SK-N-SH (cell line): ENCODE data around the gene CLK4. TPM values are rescaled to one million over a fixed set of nuclear protein-coding genes. Genes with fewer than 3 reads are reported as not detected.

Source experiments
- polyA plus RNA-seq, 3 experiments: library from polyadenylated mRNA; depleted of rRNA; stranded (reverse); fragments of >200 nt; gene quantifications; 2 replicates each; pipeline ENCODE4 v1.2.3, GENCODE V29; 2012
- small RNA-seq, 7 experiments: library from RNA; depleted of rRNA; stranded (forward); fragments of <200 nt; gene quantifications; one replicate each; pipeline ENCODE3, GENCODE V24; 2012

Gene CLK4
- polyA plus RNA-seq, 1 of the 3 experiments (the other 2 are of a cell fraction), result 7.5 TPM

Small RNA genes lying within 50 kb of the gene (small RNA-seq; reads per million reads assigned to genes)
- gene RN7SKP70, result 0 to 0.10 (median 0) reads per million in 7 experiments

Other genes starting within 250 kb of the CLK4 start
- gene COL23A1, start 36.7 kb downstream of the CLK4 start, polyA plus RNA-seq (2012; rRNA removed), result 0.03 and 0.10 TPM in 2 replicates
- gene ZNF354A, start 103.6 kb upstream of the CLK4 start, polyA plus RNA-seq (2012; rRNA removed), result 6.5 and 7.8 TPM in 2 replicates
- 7.1 and 10.7 TPM in 2 replicates for gene ZNF354B, start 232.9 kb upstream of the CLK4 start, polyA plus RNA-seq (2012; rRNA removed)